ENCODE results near the gene SGSM2. TPM values are rescaled to one million over a fixed set of nuclear protein-coding genes. Genes with fewer than 3 reads are reported as not detected.

SGSM2 gene
- total RNA-seq, 1 donor from 2014 or later = 55.4 TPM

- H3K4me3 ChIP-seq = no peak overlapping the region
- ATAC-seq (no peak), DNase-seq (no peak)
- H3K27me3 ChIP-seq (ENCODE audit: low read depth) = no peaks in the 10 kb centered on the region
- TF ChIP-seq CTCF (IDR thresholded peaks at IDR 0.05) = no peak
- H3K4me1 ChIP-seq = no peaks in the 10 kb centered on the region
- H3K9me3 ChIP-seq = no peaks in the 10 kb centered on the region
- intact Hi-C loops (cut with DNase I) = no loop called here
- H3K27ac ChIP-seq = no peak overlapping the region
- H3K36me3 ChIP-seq = peaks cover 37% of the 10 kb centered on the region
Observed at GRCh38 chr17:2423271-2423670, 86.0 kb downstream of the SGSM2 start.

- DNase-seq (no peak), ATAC-seq (no peak)
- no peak overlapping the region for H3K27ac ChIP-seq
- intact Hi-C loops (cut with DNase I) = no loop called here
- H3K4me1 ChIP-seq = no peaks in the 10 kb centered on the region
- TF ChIP-seq CTCF (IDR thresholded peaks at IDR 0.05) = no peak
- no peak overlapping the region for H3K4me3 ChIP-seq
- H3K27me3 ChIP-seq (ENCODE audit: low read depth) = no peaks in the 10 kb centered on the region
- peaks cover 13% of the 10 kb centered on the region for H3K36me3 ChIP-seq
- H3K9me3 ChIP-seq = no peaks in the 10 kb centered on the region
Observed at GRCh38 chr17:2427215-2427614, 89.9 kb downstream of the SGSM2 start.

GRCh38 chr17:2427910-2428309 is 90.6 kb downstream of the SGSM2 start:
- H3K27ac ChIP-seq = no peak overlapping the region
- no peaks in the 10 kb centered on the region for H3K9me3 ChIP-seq
- no peak for DNase-seq
- H3K4me1 ChIP-seq = no peaks in the 10 kb centered on the region
- no peak for TF ChIP-seq CTCF (IDR thresholded peaks at IDR 0.05)
- no peak overlapping the region for H3K4me3 ChIP-seq
- H3K36me3 ChIP-seq = peaks cover 16% of the 10 kb centered on the region
- H3K27me3 ChIP-seq (ENCODE audit: low read depth) = no peaks in the 10 kb centered on the region
- intact Hi-C loops (cut with DNase I) = no loop called here
- ATAC-seq = no peak

Other genes starting within 250 kb of the SGSM2 start
- gene SMG6, start 33.7 kb upstream of the SGSM2 start, total RNA-seq = 33.8 TPM
- 12.2 TPM for gene SRR, start 33.6 kb upstream of the SGSM2 start, total RNA-seq
- 18.8 TPM for gene TSR1, start 1.0 kb upstream of the SGSM2 start, total RNA-seq
- gene MNT, start 63.6 kb downstream of the SGSM2 start, total RNA-seq = 32.6 TPM
- gene METTL16, start 174.4 kb downstream of the SGSM2 start, total RNA-seq = 32.0 TPM

Measured in lower lobe of right lung (tissue), 2 donors.